HG03196 (cell line): ENCODE measurements around the gene TMEM156.
"Not testable (repeated sequence)": the region's sequence is repeated elsewhere in the genome, so short reads cannot be mapped to it uniquely, and the experiment has no call there.

Experiments
- ATAC-seq: cut with Tn5 transposase; IDR thresholded peaks from one replicate; pipeline ENCODE4 v1.9.1; 2021; ENCODE audit not compliant: unreplicated experiment

TMEM156 gene

GRCh38 chr4:38995660-38996005 is 36.6 kb downstream of the TMEM156 start:
- ATAC-seq: no peak

GRCh38 chr4:38994135-38994534 is 38.1 kb downstream of the TMEM156 start:
- ATAC-seq: no peak

GRCh38 chr4:38993683-38994082 is 38.5 kb downstream of the TMEM156 start:
- no peak for ATAC-seq

- ATAC-seq: no peak
These were observed 42.0 kb downstream of the TMEM156 start for GRCh38 chr4:38990241-38990640.

- no peak for ATAC-seq
These were observed 42.7 kb downstream of the TMEM156 start for GRCh38 chr4:38989487-38989886.

- not testable (repeated sequence) for ATAC-seq
These were observed 43.9 kb downstream of the TMEM156 start for GRCh38 chr4:38988353-38988752.

- no peak for ATAC-seq
These were observed 44.7 kb downstream of the TMEM156 start for GRCh38 chr4:38987491-38987890.

- no peak for ATAC-seq
These were observed 46.7 kb downstream of the TMEM156 start for GRCh38 chr4:38985410-38986100.

GRCh38 chr4:38983787-38984598 is 48.2 kb downstream of the TMEM156 start:
- no peak for ATAC-seq

GRCh38 chr4:38983291-38983690 is 48.9 kb downstream of the TMEM156 start:
- no peak for ATAC-seq

- no peak for ATAC-seq
These were observed 49.7 kb downstream of the TMEM156 start for GRCh38 chr4:38982361-38983095.

GRCh38 chr4:38980903-38981676 is 51.1 kb downstream of the TMEM156 start:
- no peak for ATAC-seq

- ATAC-seq: no peak
These were observed 52.5 kb downstream of the TMEM156 start for GRCh38 chr4:38979511-38980230.

GRCh38 chr4:38979081-38979480 is 53.1 kb downstream of the TMEM156 start:
- ATAC-seq: no peak

GRCh38 chr4:38976308-38976707 is 55.9 kb downstream of the TMEM156 start:
- no peak for ATAC-seq

GRCh38 chr4:38968668-38969067 is 63.5 kb downstream of the TMEM156 start:
- no peak for ATAC-seq

- no peak for ATAC-seq
These were observed 64.7 kb downstream of the TMEM156 start for GRCh38 chr4:38967260-38968095.

GRCh38 chr4:38965866-38966265 is 66.3 kb downstream of the TMEM156 start:
- ATAC-seq: no peak

GRCh38 chr4:38964942-38965775 is 67.0 kb downstream of the TMEM156 start:
- no peak for ATAC-seq
